NCI-H1694 treated with DMSO at 0.1 percent for 48 hours (cell line): ENCODE results near the gene BLTP3A.

Experiments
- DNase-seq: peaks from one replicate; lab custom pipeline; 2025; lab: John Stamatoyannopoulos, UW

Gene BLTP3A

DNA sequence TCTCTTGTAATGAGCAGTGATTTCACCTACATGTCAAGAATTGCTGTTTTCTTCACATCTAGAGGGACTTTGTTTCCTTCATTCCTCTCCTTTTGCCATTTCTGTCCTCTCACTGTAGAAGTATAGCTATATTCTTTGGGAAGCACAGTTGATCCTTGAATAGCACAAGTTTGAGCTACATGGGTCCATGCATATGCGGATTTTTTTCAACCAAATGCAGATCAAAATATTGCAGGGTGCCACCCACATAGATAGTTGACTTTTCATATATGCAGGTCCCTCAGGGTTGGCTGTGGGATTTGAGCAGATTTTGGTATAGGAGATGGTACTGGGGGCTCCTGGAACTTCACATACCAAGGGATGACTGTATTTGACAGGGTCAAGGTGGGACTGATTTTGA, 41.1 kb downstream of the BLTP3A start:
- DNase-seq: no peak

DNA sequence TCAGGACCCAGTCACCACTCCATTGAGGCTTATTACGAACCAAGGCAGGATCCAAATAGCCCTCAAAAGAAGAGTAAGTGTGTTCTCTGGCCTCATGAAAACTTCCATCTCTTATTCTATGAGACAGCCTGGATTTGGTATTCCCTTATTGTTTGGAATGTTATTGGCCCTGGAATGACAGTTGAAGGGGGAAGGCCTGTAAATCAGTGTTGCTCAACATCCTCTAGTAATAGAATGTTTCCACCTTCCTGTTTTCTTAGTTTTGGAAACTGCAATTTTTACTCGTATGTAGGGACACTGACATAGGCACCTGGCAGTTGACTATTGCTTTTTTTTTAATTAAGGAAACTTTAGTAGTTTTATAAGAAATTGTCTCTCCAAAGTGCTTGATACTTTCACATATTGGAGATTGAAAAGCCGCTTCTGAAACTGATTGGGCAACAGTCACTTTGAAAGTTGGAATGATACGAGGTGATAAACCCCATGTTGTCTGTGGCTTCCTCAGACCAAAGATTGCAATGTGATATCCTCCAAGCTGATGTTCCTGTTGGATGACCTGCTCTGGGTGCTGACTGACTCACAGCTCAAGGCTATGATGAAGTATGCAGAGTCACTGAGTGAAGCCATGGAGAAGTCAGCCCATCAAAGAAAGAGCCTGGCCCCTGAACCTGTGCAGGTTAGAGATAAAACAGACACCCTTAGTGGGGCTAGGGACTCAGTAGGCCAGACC, 43.1 kb downstream of the BLTP3A start:
- no peak for DNase-seq

DNA sequence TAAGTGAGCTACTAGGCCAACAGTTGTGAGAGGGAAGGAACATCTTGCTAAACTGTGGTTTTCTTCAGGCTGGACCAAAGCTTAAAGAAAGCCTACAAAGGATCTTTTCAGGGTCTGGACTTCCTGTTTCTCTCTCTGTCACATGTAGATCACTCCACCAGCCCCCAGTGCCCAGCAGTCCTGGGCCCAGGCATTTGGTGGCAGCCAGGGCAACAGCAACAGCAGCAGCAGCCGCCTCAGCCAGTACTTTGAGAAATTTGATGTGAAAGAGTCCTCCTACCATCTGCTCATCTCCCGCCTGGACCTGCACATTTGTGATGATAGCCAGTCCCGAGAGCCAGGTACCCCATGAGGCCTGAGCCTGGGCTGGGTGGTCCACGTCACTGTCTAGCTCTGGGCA, 44.1 kb downstream of the BLTP3A start:
- DNase-seq: no peak

DNA sequence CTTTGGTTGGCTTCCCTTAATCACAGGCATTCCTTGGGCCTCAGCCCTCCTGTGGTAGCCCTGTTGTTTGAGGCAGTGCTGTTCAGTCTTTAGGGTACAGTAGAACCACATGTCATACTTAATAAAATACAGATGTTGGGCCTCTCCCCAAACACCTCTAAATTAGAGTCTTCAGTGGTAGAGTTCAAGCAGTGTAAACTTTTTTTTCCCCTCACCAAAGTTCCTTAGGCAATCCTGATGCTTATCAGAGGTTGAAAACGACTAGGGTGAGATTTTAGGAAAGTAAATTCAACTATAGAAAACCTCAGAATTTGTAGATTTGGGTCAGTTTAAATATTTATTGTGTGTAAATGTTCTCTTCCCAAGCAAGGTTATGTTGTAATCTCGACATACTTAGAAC, 44.6 kb downstream of the BLTP3A start:
- DNase-seq: no peak

DNA sequence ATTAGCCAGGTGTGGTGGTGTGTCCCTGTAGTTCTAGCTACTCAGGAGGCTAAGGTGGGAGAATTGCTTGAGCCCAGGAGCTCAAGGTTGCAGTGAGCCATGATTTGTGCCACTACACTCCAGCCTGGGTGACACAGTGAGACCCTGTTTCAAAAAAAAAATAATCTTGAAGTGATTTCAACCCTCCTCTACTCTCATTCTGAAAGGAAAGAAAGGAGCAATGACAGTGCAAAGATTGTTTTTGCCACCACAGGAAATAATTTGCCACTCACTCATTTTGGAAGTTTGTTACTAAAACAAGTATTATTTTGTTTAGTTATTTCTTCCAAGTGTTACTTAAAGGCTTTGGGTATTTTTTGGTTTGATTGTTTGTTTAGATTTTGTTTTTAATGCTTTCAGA, 45.6 kb downstream of the BLTP3A start:
- DNase-seq: no peak

DNA sequence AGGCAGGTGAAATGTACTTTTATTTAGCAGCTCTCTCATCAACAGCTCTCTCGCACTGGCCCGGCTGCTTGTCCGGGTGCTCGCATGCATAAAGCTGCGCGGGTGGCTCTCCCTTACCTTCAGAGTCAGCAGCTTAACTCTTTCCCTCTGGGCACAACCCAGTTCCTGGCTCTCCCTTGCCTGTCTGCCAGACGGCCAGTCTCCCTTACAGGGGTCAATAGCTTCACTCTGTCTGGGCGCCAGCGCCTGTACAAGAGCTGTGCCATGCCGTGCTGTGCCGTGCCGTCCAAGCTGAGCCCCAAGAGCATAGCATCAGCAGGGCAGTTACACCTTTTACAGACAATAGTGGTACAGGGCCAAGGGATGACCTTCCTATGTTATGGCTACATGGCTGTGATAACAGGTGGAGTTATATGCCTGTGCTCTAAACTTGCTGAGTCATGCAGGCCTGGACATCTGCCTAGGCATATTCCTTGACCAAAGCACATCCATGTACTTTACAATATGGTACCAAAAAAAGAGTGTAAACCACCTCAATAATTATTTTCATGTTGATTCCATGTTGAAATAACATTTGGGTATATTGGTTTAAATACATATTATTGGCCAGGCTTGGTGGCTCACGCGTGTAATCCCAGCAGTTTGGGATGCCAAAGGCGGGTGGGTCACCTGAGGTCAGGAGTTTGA, 47.9 kb downstream of the BLTP3A start:
- no peak for DNase-seq
